Ascending aorta (tissue), 2 donors: ENCODE measurements around the gene CTIF. TPM values are rescaled to one million over a fixed set of nuclear protein-coding genes. Genes with fewer than 3 reads are reported as not detected.

Experiments
- DNase-seq, 2 donors: peaks; one replicate each; pipeline ENCODE4 v3.0.0-alpha.2; 2019; ENCODE audit warnings: low spot score in 2 of 2
- H3K27ac ChIP-seq, 2 donors: fragments of 200-600 bp; sonication (generic); one replicate each; pipeline ENCODE4 v1.5.1; 2016 to 2017; ENCODE audit warnings: mild to moderate bottlenecking in 1 of 2
- H3K27me3 ChIP-seq: fragments of 200-600 bp; sonication (generic); one replicate; pipeline ENCODE4 v1.5.1; 2017
- H3K36me3 ChIP-seq, 2 donors: fragments of 200-600 bp; sonication (generic); one replicate each; pipeline ENCODE4 v1.5.1; 2016
- H3K4me1 ChIP-seq, 2 donors: fragments of 200-600 bp; sonication (generic); one replicate each; pipeline ENCODE4 v1.5.1; 2016 to 2017; ENCODE audit warnings: mild to moderate bottlenecking in 1 of 2
- H3K4me3 ChIP-seq, 2 donors: fragments of 200-600 bp; sonication (generic); one replicate each; pipeline ENCODE4 v1.5.1; 2016 to 2017; ENCODE audit warnings: mild to moderate bottlenecking in 1 of 2
- H3K9me3 ChIP-seq, 2 donors: fragments of 200-600 bp; sonication (generic); one replicate each; pipeline ENCODE4 v1.5.1; 2016
- CTCF ChIP-seq, 3 experiments: fragments of 200-600 bp in 2 of 3; fragments of 450-650 bp in 1 of 3; sonication (generic) in 2 of 3; IDR thresholded peaks; one replicate each; pipeline ENCODE4 v1.5.1; 2016 to 2019; ENCODE audit warnings: antibody characterized with exemption in 3 of 3, mild to moderate bottlenecking in 1 of 3, moderate library complexity in 1 of 3
- intact Hi-C: fragments of 100-400 bp; cut with DNase I; formaldehyde crosslinking; loops from one replicate; pipeline ENCODE4 v1.15.1; 2023
- total RNA-seq: library from RNA; depleted of rRNA; stranded (reverse); fragments of >200 nt; gene quantifications from one replicate; pipeline ENCODE4 v1.1.0, GENCODE V29; 2016

CTIF gene
- total RNA-seq, 1 donor from 2014 or later = 55.3 TPM

- Histone ChIP-seq H3K9me3 (no peaks in the 10 kb centered on the region), H3K27ac (no peak overlapping the region), H3K27me3 (no peaks in the 10 kb centered on the region), H3K36me3 (no peaks in the 10 kb centered on the region), H3K4me3 (no peak overlapping the region), H3K4me1 (peaks cover 3 to 13% of the 10 kb centered on the region in 2 donors)
- no peak for TF ChIP-seq CTCF (IDR thresholded peaks at IDR 0.05)
- intact Hi-C loops = no loop called here
- peak in 1 of 2 donors; percentile 19 for DNase-seq
These were observed 352.9 kb downstream of the CTIF start for GRCh38 chr18:48891721-48892120.

DNA sequence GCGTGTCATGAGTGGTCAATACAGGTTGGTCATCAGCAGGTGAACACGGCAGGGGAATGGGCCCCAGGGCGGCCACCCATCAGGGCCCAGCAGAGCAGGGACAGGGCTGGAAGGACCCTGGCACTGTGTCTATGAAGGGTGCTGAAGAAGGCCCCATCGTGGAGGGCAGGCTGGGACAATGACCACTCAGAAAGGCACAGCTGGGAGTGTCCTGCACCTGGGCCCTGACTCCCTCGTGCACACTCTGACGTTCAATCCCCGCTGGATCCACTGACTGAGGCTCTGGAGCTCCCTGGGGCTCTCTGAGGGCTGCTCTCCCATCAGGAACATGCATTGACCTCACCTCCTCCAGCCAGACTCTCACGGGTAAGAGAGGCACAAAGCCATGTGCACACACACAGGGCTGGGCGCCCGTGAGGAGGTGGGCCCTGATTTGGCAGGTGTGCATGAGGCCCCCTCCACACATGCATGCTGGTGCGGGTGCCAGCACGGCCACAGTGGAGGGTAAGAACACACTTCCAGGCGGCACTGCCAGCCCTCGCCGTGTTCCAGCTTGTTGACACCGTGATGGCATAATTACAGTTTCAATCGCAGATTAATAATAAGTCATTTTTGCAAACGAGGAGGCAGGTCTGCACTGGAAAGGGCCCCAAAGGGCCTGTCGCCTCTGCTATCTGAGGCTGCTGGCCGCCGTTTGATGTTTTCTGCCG, 353.5 kb downstream of the CTIF start:
- H3K27ac ChIP-seq = no peak overlapping the region
- peaks cover 3 to 18% of the 10 kb centered on the region in 2 donors for H3K4me1 ChIP-seq
- no peaks in the 10 kb centered on the region for H3K27me3 ChIP-seq
- no peaks in the 10 kb centered on the region for H3K36me3 ChIP-seq
- DNase-seq = peak in 1 of 2 donors; percentile 62
- no peak overlapping the region for H3K4me3 ChIP-seq
- TF ChIP-seq CTCF (IDR thresholded peaks at IDR 0.05) = no peak
- H3K9me3 ChIP-seq = no peaks in the 10 kb centered on the region
- intact Hi-C loops = no loop called here

DNA sequence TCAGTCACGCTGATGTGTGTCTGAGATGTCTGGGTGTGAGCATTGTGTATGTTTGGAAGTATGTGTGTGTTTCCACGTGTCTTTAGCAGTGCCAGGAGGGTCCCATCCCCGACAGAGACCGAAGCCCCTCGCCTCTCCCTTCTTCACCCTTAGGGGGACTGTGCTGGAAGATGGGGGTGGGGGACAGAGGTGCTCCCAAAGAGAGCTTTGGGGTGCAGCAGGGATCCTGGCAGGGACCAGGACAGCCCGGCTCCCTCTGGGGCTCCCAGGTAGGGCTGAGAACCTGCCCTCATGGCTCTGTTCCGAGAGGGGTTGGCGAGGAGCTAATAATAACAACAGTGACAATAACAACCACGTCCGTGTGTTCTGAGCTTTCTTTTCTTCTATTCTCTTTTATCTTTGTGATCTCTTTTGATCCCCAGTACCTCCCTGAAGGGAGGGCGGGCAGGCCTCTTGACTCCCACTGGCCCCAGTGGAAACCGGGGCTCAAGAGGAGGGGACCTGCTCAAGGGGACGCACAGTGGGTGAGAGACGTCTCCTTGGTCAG, 354.3 kb downstream of the CTIF start:
- Histone ChIP-seq H3K36me3 (no peaks in the 10 kb centered on the region), H3K27ac (no peak overlapping the region), H3K27me3 (no peaks in the 10 kb centered on the region), H3K9me3 (no peaks in the 10 kb centered on the region), H3K4me1 (peaks cover 3 to 21% of the 10 kb centered on the region in 2 donors), H3K4me3 (no peak overlapping the region)
- DNase-seq = peak in 1 of 2 donors; percentile 55
- intact Hi-C loops = no loop called here
- TF ChIP-seq CTCF (IDR thresholded peaks at IDR 0.05) = no peak

GRCh38 chr18:48893608-48894600, 355.1 kb downstream of the CTIF start:
- peak in 1 of 2 donors; percentile 59 for DNase-seq
- H3K9me3 ChIP-seq = no peaks in the 10 kb centered on the region
- no peak overlapping the region for H3K4me3 ChIP-seq
- H3K36me3 ChIP-seq = no peaks in the 10 kb centered on the region
- no peaks in the 10 kb centered on the region for H3K27me3 ChIP-seq
- peak overlapping the region in 1 of 2 donors; percentile 39 for H3K27ac ChIP-seq
- H3K4me1 ChIP-seq = peaks cover 3 to 21% of the 10 kb centered on the region in 2 donors
- no peak for TF ChIP-seq CTCF (IDR thresholded peaks at IDR 0.05)
- intact Hi-C loops = no loop called here

GRCh38 chr18:48894799-48895346, 356.0 kb downstream of the CTIF start:
- Histone ChIP-seq H3K4me3 (no peak overlapping the region), H3K27me3 (no peaks in the 10 kb centered on the region), H3K36me3 (no peaks in the 10 kb centered on the region), H3K9me3 (no peaks in the 10 kb centered on the region), H3K4me1 (peaks cover under 1 to 13% of the 10 kb centered on the region in 2 donors), H3K27ac (peak overlapping the region in 1 of 2 donors; percentile 39)
- intact Hi-C loops = no loop called here
- DNase-seq = peak in 1 of 2 donors; percentile 71
- TF ChIP-seq CTCF (IDR thresholded peaks at IDR 0.05) = no peak
